Mesothelial cell of epicardium (in vitro differentiated cells): Measurements from ENCODE around the gene UBE2E2. TPM values are rescaled to one million over a fixed set of nuclear protein-coding genes. Genes with fewer than 3 reads are reported as not detected.

ENCODE experiments used
- DNase-seq, 2 experiments: peaks; one replicate each; pipeline ENCODE4 v3.0.0; 2021; ENCODE audit warnings: low spot score in 2 of 2; ENCODE audit not compliant: unreplicated experiment in 2 of 2
- H3K27ac Mint-ChIP-seq: 2 replicates; pipeline ENCODE4 v1.8.0; 2021; ENCODE audit warnings: mixed read lengths
- H3K27me3 Mint-ChIP-seq: 2 replicates; pipeline ENCODE4 v1.8.0; 2021; ENCODE audit warnings: low read depth, mixed read lengths
- H3K36me3 Mint-ChIP-seq: 2 replicates; pipeline ENCODE4 v1.8.0; 2021; ENCODE audit warnings: mixed read lengths
- H3K4me1 Mint-ChIP-seq: 2 replicates; pipeline ENCODE4 v1.8.0; 2021; ENCODE audit warnings: mixed read lengths
- H3K4me3 Mint-ChIP-seq: 2 replicates; pipeline ENCODE4 v1.8.0; 2021; ENCODE audit warnings: mild to moderate bottlenecking, moderate library complexity, mixed read lengths
- H3K9me3 Mint-ChIP-seq: 2 replicates; pipeline ENCODE4 v1.8.0; 2021; ENCODE audit warnings: mixed read lengths
- CTCF ChIP-seq: fragments of 200-600 bp; sonication (generic); IDR thresholded peaks from one replicate; pipeline ENCODE4 v1.5.0; 2021; ENCODE audit warnings: antibody characterized with exemption; ENCODE audit not compliant: unreplicated experiment
- total RNA-seq: library from RNA; stranded (reverse); gene quantifications from 3 replicates; pipeline ENCODE4 v1.2.1, GENCODE V29; 2021

Gene UBE2E2
- total RNA-seq, 1 donor from 2014 or later = 42.3 TPM

GRCh38 chr3:23389686-23390085 is 186.6 kb downstream of the UBE2E2 start:
- Mint-ChIP-seq H3K27ac (no peak overlapping the region), H3K27me3 (no peaks in the 10 kb centered on the region), H3K36me3 (peaks cover 4% of the 10 kb centered on the region), H3K9me3 (peaks cover 5% of the 10 kb centered on the region), H3K4me3 (no peak overlapping the region), H3K4me1 (peaks cover 3% of the 10 kb centered on the region)
- no peak for TF ChIP-seq CTCF
- DNase-seq = no peak

GRCh38 chr3:23390446-23390845 is 187.3 kb downstream of the UBE2E2 start:
- H3K27ac Mint-ChIP-seq = no peak overlapping the region
- H3K4me3 Mint-ChIP-seq = no peak overlapping the region
- peaks cover 4% of the 10 kb centered on the region for H3K36me3 Mint-ChIP-seq
- no peak for DNase-seq
- H3K27me3 Mint-ChIP-seq = no peaks in the 10 kb centered on the region
- H3K4me1 Mint-ChIP-seq = peaks cover 3% of the 10 kb centered on the region
- peaks cover 5% of the 10 kb centered on the region for H3K9me3 Mint-ChIP-seq
- no peak for TF ChIP-seq CTCF

GRCh38 chr3:23390989-23391553 is 187.9 kb downstream of the UBE2E2 start:
- Mint-ChIP-seq H3K4me3 (no peak overlapping the region), H3K27me3 (no peaks in the 10 kb centered on the region), H3K4me1 (peaks cover 3% of the 10 kb centered on the region), H3K27ac (no peak overlapping the region), H3K36me3 (peaks cover 4% of the 10 kb centered on the region), H3K9me3 (peaks cover 5% of the 10 kb centered on the region)
- no peak for TF ChIP-seq CTCF
- DNase-seq = no peak

GRCh38 chr3:23395115-23395514 is 192.0 kb downstream of the UBE2E2 start:
- H3K27ac Mint-ChIP-seq = no peak overlapping the region

GRCh38 chr3:23396746-23397145 is 193.6 kb downstream of the UBE2E2 start:
- H3K27me3 Mint-ChIP-seq = no peaks in the 10 kb centered on the region
- H3K9me3 Mint-ChIP-seq = no peaks in the 10 kb centered on the region
- no peaks in the 10 kb centered on the region for H3K36me3 Mint-ChIP-seq
- no peak for TF ChIP-seq CTCF
- no peak overlapping the region for H3K4me3 Mint-ChIP-seq
- no peak for DNase-seq
- peaks cover 9% of the 10 kb centered on the region for H3K4me1 Mint-ChIP-seq
- H3K27ac Mint-ChIP-seq = no peak overlapping the region

More at GRCh38 chr3:23395115-23395514, 192.0 kb downstream of the UBE2E2 start:
- peaks cover 4% of the 10 kb centered on the region for H3K36me3 Mint-ChIP-seq
- no peaks in the 10 kb centered on the region for H3K27me3 Mint-ChIP-seq
- H3K4me1 Mint-ChIP-seq = peaks cover 3% of the 10 kb centered on the region
- peaks cover 5% of the 10 kb centered on the region for H3K9me3 Mint-ChIP-seq
- no peak overlapping the region for H3K4me3 Mint-ChIP-seq
- no peak for DNase-seq
- TF ChIP-seq CTCF = no peak

GRCh38 chr3:23399221-23399620 is 196.1 kb downstream of the UBE2E2 start:
- H3K27me3 Mint-ChIP-seq = no peaks in the 10 kb centered on the region

More at GRCh38 chr3:23399221-23399620, 196.1 kb downstream of the UBE2E2 start:
- H3K4me3 Mint-ChIP-seq = no peak overlapping the region
- H3K9me3 Mint-ChIP-seq = no peaks in the 10 kb centered on the region
- no peak for TF ChIP-seq CTCF
- H3K27ac Mint-ChIP-seq = no peak overlapping the region
- DNase-seq = no peak
- H3K36me3 Mint-ChIP-seq = no peaks in the 10 kb centered on the region
- peaks cover 9% of the 10 kb centered on the region for H3K4me1 Mint-ChIP-seq
